ENCODE results near the gene FAAH.

The FAAH gene

DNA sequence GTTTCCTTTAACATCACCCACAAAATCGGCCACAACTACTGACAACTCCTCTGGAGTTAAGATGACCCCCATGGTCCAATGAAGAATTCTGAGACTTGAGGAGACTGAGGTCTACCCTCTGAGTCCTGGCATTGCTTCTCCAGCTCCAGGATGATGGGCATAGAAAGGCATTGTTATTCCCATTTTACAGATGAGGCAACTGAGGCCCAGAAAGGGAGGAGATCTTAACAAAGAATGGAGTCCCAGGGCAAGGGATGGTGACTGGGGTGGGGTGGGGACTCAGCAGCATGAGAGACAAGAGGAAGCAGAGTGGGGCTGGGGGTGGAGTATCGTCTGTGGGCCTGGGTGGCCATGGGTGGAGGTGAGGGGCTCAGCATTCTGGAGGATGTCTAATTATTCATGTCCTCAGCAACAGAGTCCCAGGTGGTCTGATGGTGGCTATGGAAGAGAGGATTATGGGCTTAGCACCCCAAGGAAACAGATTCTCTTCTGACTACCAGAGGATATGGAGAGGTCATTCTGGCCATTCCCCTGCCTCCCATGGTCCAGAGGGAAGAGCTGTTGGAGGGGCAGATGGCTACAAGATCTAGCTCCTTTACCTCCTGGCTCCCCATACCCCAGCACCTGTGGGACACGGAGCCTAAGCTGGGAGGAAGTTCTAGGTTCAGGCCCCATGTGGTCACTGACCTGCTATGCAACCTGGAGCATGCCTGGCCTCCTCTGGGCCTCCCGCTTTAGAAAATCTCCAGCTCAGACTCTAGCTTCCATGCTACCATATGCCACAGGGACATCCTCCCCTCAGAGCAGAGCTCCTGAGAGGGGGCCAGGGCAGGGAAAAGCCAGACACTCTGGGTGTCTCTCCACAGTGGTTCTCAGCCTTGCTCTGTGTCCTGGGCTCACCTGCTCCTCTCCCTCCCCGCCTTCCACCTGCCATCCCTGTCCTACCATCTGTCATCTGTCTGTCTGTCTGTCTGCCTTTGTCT lies 58.1 kb downstream of the FAAH start:
- no peak for DNase-seq

GRCh38 chr1:46452931-46453325 lies 58.8 kb downstream of the FAAH start:
- no peak for DNase-seq

DNA sequence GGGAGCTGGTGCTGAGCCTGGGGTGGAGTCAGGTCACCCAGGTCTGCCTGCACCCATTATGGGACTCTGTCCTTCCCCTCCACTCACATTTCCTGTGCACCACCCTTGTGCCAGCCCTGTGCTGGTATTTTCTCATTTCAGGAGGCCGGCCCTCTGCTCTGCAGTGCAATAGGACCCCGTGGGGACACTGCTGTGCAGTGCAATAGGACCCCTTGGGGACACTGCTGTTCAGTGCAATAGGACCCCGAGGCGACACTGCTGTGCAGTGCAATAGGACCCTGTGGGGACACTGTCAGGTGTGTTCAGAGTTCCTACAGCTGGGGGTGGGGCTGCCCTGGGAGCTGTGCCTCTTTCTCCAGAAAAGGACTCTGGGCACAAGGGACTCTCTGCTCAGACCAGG lies 59.3 kb downstream of the FAAH start:
- DNase-seq: no peak

- no peak for DNase-seq
These were observed 61.8 kb downstream of the FAAH start for GRCh38 chr1:46455951-46456350.

DNA sequence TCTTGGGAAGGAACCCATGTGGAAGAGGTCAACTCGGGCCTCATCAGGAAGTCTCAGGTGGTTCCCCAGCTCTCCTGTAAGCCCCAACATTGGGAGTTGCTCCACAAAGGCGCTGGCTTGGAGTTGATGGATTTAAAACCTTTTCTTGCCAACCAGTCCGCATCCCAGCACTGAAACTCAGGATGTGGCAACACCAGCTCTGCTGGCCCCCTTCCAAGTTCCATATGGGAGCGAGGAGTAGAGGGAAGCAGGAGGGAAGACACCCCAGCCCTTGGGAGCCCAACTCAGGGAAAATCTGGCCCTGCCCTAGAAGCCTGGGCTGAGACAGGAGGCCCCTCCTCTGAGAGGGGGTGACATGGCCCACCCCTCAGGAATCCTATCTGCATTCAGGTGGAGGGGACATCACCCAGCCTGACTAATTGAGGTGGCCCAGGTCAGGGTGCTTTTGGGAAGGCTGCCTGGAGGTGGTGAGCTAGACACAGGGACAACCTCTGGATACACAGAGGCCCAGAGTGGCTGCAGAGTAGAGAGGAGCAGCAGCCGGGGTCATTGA lies 62.4 kb downstream of the FAAH start:
- no peak for DNase-seq

GRCh38 chr1:46457178-46457577 lies 63.1 kb downstream of the FAAH start:
- no peak for DNase-seq

DNA sequence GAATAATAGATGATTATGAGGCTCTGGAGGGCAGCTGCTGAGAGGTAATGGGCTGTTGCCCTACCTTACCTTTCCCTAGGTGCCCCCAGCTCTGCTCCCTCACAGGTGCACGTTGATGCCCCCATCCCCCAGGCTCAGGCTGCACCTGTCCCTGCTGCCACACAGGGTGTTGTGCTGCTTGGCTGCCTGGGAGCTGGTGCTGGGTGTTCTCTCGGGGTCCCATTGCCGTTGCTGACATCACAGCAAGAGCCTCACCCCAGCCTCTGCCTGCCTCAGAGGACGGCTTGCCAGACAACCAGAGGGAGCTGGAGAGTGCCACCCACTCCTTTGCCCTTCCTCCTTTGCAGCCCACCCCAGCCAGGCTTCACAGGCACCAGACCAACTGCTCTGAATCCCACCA lies 64.1 kb downstream of the FAAH start:
- no peak for DNase-seq

DNA sequence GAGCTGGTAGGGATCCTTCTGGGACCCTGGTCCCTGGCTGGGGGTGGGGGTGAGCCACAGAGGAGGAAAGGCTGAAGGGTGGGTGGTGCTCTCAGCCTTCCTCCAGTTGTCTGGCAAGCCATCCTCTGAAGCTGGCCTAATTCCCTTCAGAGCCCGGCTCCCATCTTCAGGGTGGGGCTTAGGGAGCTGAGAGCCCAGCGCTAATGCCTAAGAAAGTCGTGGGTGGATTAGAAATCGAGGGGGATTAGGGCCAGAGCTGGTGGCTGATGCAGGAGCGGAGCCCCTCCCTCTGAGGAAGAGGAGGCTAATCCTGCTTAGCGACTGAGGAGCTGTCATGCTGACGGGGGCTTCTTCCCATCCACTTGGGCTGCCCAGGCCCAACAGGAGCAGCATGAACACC lies 64.7 kb downstream of the FAAH start:
- no peak for DNase-seq

GRCh38 chr1:46459315-46459714 lies 65.2 kb downstream of the FAAH start:
- DNase-seq: no peak

GRCh38 chr1:46461017-46461808 lies 67.1 kb downstream of the FAAH start:
- DNase-seq: no peak

DNA sequence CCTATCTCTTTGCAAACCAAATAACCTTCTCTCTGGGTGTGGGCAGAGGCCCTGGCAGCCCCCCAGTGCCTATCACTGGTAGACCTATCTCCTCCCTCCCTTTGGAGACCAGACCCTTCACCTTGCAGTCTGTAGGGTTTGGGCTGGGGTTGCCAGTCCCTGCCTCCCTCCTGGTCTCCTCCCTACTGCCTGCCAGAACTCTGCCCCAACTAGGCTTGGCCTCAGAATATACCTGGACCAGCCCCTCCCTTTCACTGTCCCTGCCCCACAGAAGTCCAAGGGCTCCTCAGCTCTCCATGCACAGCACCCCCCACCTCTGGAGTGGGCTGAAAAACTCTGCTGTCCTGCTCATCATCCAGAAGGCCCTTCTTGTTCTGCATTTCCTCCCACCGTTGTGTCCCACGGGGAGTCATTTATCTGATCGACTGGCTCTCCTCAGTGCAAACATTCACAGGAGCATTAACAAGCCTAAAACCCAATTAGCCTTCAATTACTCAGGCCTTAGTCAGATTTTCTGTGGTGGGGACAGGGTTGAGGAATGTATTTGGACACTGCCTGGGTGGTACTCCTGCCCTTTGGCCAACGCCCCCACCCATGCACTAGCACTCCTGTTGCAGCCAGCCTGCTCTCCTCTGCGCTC lies 67.8 kb downstream of the FAAH start:
- no peak for DNase-seq
